Measurements from ENCODE around the gene LDB2.

The LDB2 gene

DNA sequence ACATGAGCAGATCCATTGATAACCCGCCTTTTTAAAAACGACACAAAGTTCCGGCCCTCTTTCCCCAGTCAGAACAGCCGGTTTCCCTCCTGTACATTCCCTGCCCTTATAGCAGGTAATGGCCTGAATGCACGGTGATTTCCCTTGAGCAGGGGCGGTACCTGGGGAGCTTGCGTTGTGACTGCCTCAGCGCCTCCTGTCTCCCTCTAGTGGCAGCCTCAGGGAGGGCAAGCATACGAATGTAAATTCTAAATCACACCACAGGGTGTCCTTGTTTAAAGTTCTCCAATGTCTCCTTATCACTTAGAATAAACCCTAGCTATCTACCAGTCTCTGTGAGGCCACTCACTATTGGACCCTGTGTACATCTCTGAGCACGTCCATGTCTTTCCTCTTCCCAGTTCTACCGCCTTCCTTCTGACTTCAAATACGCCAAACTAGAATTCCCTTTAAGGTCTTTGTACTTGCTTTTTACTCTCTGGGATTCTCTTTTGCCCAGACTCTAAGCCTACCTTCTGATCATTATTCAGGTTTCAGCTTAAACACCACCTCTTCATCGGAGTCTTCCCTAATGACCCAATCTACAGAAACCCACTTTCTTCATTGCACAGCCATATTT, 18.4 kb upstream of the LDB2 start:
- no peak overlapping the region for H3K27ac ChIP-seq (ENCODE audit: low read depth, low read length)
- H3K36me3 ChIP-seq (ENCODE audit: control insufficient read depth, low read length), result no peaks in the 10 kb centered on the region
- H3K79me2 ChIP-seq (ENCODE audit: control insufficient read depth, low read length), result no peaks in the 10 kb centered on the region
- no peaks in the 10 kb centered on the region; the same call in 1 of the 2 replicates for H4K20me1 ChIP-seq (ENCODE audit: control insufficient read depth, insufficient read depth, low read depth, low read length)
- H3K9me2 ChIP-seq (replicated peaks; ENCODE audit: control insufficient read depth, low read length), result no peaks in the 10 kb centered on the region
- no peaks in the 10 kb centered on the region for H3F3A ChIP-seq (ENCODE audit: control insufficient read depth, insufficient read depth)
- H3K4me1 ChIP-seq (ENCODE audit: control insufficient read depth, low read length), result no peaks in the 10 kb centered on the region
- TF ChIP-seq, protein P1, sequence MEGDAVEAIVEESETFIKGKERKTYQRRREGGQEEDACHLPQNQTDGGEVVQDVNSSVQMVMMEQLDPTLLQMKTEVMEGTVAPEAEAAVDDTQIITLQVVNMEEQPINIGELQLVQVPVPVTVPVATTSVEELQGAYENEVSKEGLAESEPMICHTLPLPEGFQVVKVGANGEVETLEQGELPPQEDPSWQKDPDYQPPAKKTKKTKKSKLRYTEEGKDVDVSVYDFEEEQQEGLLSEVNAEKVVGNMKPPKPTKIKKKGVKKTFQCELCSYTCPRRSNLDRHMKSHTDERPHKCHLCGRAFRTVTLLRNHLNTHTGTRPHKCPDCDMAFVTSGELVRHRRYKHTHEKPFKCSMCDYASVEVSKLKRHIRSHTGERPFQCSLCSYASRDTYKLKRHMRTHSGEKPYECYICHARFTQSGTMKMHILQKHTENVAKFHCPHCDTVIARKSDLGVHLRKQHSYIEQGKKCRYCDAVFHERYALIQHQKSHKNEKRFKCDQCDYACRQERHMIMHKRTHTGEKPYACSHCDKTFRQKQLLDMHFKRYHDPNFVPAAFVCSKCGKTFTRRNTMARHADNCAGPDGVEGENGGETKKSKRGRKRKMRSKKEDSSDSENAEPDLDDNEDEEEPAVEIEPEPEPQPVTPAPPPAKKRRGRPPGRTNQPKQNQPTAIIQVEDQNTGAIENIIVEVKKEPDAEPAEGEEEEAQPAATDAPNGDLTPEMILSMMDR (IDR thresholded peaks at IDR 0.05; ENCODE audit: low read depth, low read length, poor library complexity, severe bottlenecking), result peak; percentile 98
- TF ChIP-seq EZH2phosphoT487 (IDR thresholded peaks at IDR 0.05; ENCODE audit: borderline replicate concordance, low read length), result no peak
- H3K9me3 ChIP-seq (ENCODE audit: control insufficient read depth, insufficient read depth, low read length), result no peaks in the 10 kb centered on the region
- H3K27me3 ChIP-seq (ENCODE audit: control insufficient read depth, low read length), result no peaks in the 10 kb centered on the region
- H3K4me3 ChIP-seq (ENCODE audit: low read length), result no peak overlapping the region
- H3K4me2 ChIP-seq (ENCODE audit: low read length), result no peak overlapping the region

DNA sequence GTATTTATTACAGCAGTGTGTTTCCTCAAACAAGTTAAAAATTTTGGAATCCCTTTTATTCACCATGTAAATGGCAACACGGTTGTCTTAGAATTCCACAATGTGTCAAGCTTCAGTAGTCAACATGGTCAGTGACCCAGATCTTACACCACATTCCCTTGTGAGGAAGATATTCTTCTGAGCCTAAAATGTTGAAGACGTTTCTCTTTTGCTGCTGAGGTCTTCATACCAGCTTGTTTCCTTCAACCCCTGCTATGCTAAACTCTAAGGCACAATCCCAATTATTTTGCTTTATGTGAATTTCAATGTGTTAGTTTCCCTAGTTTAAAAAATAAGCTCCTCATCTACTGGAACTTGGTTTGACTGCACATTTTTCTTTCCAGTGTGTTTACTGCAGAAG, 17.6 kb upstream of the LDB2 start:
- no peak overlapping the region for H3K4me3 ChIP-seq (ENCODE audit: low read length)
- no peaks in the 10 kb centered on the region; the same call in 1 of the 2 replicates for H4K20me1 ChIP-seq (ENCODE audit: control insufficient read depth, insufficient read depth, low read depth, low read length)
- no peaks in the 10 kb centered on the region for H3K27me3 ChIP-seq (ENCODE audit: control insufficient read depth, low read length)
- H3K4me1 ChIP-seq (ENCODE audit: control insufficient read depth, low read length), result no peaks in the 10 kb centered on the region
- no peaks in the 10 kb centered on the region for H3K9me2 ChIP-seq (replicated peaks; ENCODE audit: control insufficient read depth, low read length)
- H3F3A ChIP-seq (ENCODE audit: control insufficient read depth, insufficient read depth), result no peaks in the 10 kb centered on the region
- no peak overlapping the region for H3K4me2 ChIP-seq (ENCODE audit: low read length)
- H3K27ac ChIP-seq (ENCODE audit: low read depth, low read length), result no peak overlapping the region
- no peaks in the 10 kb centered on the region for H3K36me3 ChIP-seq (ENCODE audit: control insufficient read depth, low read length)
- H3K79me2 ChIP-seq (ENCODE audit: control insufficient read depth, low read length), result no peaks in the 10 kb centered on the region
- TF ChIP-seq EZH2phosphoT487 (IDR thresholded peaks at IDR 0.05; ENCODE audit: borderline replicate concordance, low read length), result no peak
- TF ChIP-seq, protein P1 (IDR thresholded peaks at IDR 0.05; ENCODE audit: low read depth, low read length, poor library complexity, severe bottlenecking), result no peak
- no peaks in the 10 kb centered on the region for H3K9me3 ChIP-seq (ENCODE audit: control insufficient read depth, insufficient read depth, low read length)

DNA sequence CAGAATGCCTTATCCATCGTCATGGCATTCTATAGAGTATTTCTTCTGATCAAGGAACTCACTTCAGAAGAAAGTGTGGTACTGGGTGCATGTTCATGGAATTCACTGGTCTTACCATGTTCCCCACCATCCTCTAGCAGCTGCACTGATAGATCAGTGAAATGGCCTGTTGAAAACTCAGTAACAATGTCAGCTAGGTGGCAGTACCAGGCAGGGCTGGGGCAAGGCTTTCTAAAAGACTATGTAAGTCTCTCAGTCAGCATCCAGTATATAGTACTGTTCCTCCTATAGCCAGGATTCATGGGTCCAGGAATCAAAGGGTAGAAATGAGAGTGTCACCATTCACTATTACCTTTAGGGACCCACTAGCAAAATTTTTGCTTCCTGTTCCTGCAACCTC, 15.8 kb upstream of the LDB2 start:
- Histone ChIP-seq H3K27ac (ENCODE audit: low read depth, low read length) (no peak overlapping the region), H3K36me3 (ENCODE audit: control insufficient read depth, low read length) (no peaks in the 10 kb centered on the region), H3K4me3 (ENCODE audit: low read length) (no peak overlapping the region), H3K4me2 (ENCODE audit: low read length) (no peak overlapping the region), H3K9me2 (replicated peaks; ENCODE audit: control insufficient read depth, low read length) (no peaks in the 10 kb centered on the region), H4K20me1 (ENCODE audit: control insufficient read depth, insufficient read depth, low read depth, low read length) (no peaks in the 10 kb centered on the region; the same call in 1 of the 2 replicates), H3K4me1 (ENCODE audit: control insufficient read depth, low read length) (no peaks in the 10 kb centered on the region), H3K27me3 (ENCODE audit: control insufficient read depth, low read length) (no peaks in the 10 kb centered on the region), H3F3A (ENCODE audit: control insufficient read depth, insufficient read depth) (no peaks in the 10 kb centered on the region), H3K9me3 (ENCODE audit: control insufficient read depth, insufficient read depth, low read length) (no peaks in the 10 kb centered on the region), H3K79me2 (ENCODE audit: control insufficient read depth, low read length) (no peaks in the 10 kb centered on the region)
- TF ChIP-seq, protein P1 (IDR thresholded peaks at IDR 0.05; ENCODE audit: low read depth, low read length, poor library complexity, severe bottlenecking), result peak; percentile 11
- no peak for TF ChIP-seq EZH2phosphoT487 (IDR thresholded peaks at IDR 0.05; ENCODE audit: borderline replicate concordance, low read length)
